AG10803 (cell line): ENCODE data around the gene NOS1.

Experiments
- DNase-seq: peaks from one replicate; pipeline ENCODE4 v3.0.0; 2010; ENCODE audit warnings: low read depth
- H3K4me3 ChIP-seq: 2 replicates; pipeline ENCODE4 v1.5.1; 2011; ENCODE audit warnings: mild to moderate bottlenecking, low read length, control low read depth
- TF ChIP-seq, protein P1 (sequence below): conservative IDR thresholded peaks from 2 replicates; pipeline ENCODE4 v1.5.1; 2011; ENCODE audit warnings: mild to moderate bottlenecking, low read length, control low read depth, inconsistent platforms

The NOS1 gene

DNA sequence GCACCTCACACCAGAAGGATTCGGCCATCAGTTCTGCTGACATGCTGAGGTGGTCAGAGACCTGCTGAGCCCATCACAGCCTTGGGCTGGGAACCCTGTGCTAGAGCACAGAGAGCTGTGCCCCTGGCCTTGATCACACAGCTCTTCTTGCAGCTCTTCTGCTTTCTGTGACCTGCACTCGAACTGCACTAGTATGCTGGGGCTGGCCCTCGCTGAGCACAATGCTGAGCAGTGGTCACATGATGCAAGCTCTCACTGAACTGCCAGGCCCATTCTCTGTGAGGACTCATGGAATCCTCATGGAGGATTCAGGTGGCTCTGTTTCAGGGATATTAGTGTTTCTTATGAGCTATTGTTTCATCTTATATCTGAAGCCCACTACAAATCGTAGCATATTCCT, 193.7 kb downstream of the NOS1 start:
- no peak for DNase-seq
- TF ChIP-seq, protein P1, sequence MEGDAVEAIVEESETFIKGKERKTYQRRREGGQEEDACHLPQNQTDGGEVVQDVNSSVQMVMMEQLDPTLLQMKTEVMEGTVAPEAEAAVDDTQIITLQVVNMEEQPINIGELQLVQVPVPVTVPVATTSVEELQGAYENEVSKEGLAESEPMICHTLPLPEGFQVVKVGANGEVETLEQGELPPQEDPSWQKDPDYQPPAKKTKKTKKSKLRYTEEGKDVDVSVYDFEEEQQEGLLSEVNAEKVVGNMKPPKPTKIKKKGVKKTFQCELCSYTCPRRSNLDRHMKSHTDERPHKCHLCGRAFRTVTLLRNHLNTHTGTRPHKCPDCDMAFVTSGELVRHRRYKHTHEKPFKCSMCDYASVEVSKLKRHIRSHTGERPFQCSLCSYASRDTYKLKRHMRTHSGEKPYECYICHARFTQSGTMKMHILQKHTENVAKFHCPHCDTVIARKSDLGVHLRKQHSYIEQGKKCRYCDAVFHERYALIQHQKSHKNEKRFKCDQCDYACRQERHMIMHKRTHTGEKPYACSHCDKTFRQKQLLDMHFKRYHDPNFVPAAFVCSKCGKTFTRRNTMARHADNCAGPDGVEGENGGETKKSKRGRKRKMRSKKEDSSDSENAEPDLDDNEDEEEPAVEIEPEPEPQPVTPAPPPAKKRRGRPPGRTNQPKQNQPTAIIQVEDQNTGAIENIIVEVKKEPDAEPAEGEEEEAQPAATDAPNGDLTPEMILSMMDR, result no peak
- no peak overlapping the region for H3K4me3 ChIP-seq

DNA sequence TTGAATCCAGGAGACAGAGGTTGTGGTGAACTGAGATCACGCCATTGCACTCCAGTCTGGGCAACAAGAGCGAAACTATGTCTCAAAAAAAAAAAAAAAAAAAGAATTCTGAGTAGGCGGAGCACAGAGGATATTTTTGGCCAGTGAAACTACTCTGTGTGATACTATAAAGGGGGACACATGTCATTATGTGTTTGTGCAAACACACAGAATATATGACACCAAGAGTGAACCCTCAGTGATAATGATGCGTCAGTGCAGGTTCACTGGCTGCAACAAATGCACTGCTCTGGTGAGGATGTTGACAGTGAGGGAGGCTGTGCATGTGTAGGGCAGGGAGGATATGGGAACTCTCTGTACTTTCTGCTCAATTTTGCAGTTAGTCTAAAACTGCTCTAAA, 195.3 kb downstream of the NOS1 start:
- no peak for DNase-seq
- TF ChIP-seq, protein P1, result no peak
- no peak overlapping the region for H3K4me3 ChIP-seq

DNA sequence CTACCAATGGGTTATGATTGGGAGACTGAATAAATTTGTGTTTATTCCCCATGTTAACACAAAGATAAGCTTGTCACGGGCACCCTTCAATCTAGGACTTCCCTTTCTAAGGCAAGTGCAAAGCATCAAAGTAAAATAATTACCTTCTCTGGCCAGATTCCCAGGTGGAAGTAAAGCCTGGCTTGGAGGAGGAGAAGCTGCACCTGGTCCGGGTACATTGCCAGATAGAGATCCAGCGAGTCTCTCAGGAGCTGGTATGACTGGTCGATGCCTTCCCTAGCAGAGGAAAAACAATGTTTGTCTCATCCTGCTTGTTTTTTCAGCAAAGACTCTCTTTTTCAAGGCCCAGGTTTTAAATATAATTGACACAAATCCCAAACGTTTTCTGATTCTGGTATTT, 196.1 kb downstream of the NOS1 start:
- TF ChIP-seq, protein P1, result no peak
- H3K4me3 ChIP-seq, result no peak overlapping the region
- DNase-seq, result no peak

DNA sequence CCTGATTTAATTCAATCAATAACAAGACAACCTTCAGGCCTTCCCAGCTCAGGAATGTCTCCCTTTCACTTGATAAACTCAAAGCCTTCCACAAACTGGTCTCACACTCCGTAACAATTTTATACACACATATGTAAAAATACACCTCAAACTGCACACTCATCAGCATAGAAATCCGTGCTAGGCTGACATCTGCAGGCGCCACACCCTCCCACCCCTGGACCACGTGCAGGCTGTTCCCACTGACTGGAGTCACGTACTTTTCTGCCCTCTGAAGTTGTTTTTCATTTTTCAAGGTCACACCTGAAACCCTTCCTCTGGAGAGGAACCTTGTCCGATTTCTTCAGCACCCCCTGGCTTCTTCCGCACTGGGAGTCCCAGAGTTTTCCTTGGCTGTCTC, 198.8 kb downstream of the NOS1 start:
- TF ChIP-seq, protein P1, result no peak
- no peak for DNase-seq
- no peak overlapping the region for H3K4me3 ChIP-seq

DNA sequence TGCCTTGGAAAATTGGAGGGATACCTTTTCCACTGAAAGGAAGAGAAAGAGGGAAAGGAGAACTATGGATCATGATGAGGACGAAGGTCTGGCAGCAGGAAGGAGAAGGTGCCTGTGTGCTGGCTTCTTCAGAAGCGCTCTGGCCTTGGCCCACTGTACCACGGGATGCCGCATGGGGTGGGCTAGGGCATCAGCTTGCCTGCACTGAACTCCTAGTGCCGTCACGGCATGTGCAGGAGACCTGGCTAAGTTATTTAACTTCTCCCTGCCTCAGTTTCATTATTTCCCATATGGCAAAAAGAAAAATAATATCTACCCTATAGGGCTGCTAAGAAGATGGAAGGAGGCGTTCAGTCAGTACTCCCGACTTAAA, 199.3 kb downstream of the NOS1 start:
- TF ChIP-seq, protein P1, result no peak

DNA sequence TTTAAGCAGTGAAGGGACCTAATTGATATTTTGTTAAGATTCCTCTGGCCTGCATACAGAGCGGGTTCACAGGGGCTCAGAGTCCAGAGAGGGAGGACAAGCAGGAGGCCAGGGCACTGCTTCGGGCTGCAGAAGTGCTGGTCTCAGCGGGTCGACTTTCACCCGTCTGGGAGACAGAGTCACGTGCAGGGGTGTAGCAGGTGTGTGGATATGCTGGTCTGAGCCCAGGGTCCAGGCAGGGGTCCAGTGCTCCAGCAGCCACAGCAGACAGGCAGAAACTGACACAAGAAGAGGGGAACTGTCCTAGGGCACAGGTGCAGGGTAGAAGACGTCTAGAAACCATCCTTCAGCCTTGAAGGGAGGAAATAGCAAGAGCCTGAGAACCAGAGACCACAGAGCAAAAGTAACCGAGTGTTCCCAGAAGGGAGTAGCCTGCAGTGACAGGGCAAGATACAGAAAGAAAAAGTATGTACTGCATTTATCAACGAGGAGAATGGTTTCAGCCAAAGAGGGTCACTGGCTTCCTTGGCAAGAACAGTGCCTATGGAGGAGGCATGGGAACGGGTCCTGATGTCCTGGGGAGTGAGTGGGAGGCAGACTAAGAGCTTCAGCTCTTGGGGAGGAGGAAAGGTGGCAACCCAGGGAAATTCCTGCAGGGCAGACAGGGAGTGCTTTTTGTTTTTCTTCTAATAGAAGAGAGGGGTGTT, 199.8 kb downstream of the NOS1 start:
- DNase-seq, result no peak
- H3K4me3 ChIP-seq, result no peak overlapping the region
- TF ChIP-seq, protein P1, result no peak

More for the DNA sequence above, 199.3 kb downstream of the NOS1 start:
- no peak overlapping the region for H3K4me3 ChIP-seq
- DNase-seq, result no peak

DNA sequence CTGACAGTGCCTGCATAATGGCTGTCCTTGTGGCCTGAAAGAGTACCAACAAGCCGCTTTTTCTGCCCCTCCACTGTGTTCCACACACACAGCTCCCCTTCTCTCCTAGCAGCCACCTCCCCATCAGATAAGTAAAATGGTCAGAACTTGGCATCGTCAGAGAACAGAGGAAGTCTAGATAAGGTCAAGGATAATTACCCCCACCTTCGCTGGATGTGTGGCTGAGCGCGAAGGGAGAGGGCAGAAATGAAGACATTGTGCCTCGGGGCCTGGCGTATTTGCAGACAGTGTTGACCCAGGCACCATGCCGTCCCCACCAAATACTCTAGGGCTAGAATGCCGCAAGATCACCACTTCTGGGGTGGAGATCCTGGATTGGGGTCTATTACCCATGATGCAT, 201.8 kb downstream of the NOS1 start:
- TF ChIP-seq, protein P1, result no peak
- DNase-seq, result no peak
- H3K4me3 ChIP-seq, result no peak overlapping the region
